CD4-positive, alpha-beta memory T cell (primary cell): ENCODE data around the gene HLA-DPA1. TPM values are rescaled to one million over a fixed set of nuclear protein-coding genes. Genes with fewer than 3 reads are reported as not detected.
"Not testable (repeated sequence)": the region's sequence is repeated elsewhere in the genome, so short reads cannot be mapped to it uniquely, and the experiment has no call there.

Experiments used
- CTCF ChIA-PET: fragments of 350-600 bp; sonication (Branson Sonifier 250); formaldehyde crosslinking; loops from one replicate; lab custom pipeline; 2021; ENCODE audit warnings: inconsistent platforms; ENCODE audit not compliant: partially characterized antibody; lab: Charles Lee
- POLR2A ChIA-PET: fragments of 350-600 bp; sonication (Branson Sonifier 250); formaldehyde crosslinking; loops from one replicate; lab custom pipeline; 2021; ENCODE audit not compliant: partially characterized antibody; lab: Charles Lee
- DNase-seq, 5 donors: peaks; one replicate each; pipeline versions ENCODE4 v3.0.0 to v3.0.0-alpha.2; 2020 to 2022; ENCODE audit warnings: mixed read lengths in 1 of 5
- H3K27ac ChIP-seq: one replicate; pipeline ENCODE4 v1.7.0; 2013; ENCODE audit warnings: low read depth, low read length
- H3K27me3 ChIP-seq: 2 replicates; pipeline ENCODE4 v1.7.0; 2013; ENCODE audit warnings: mild to moderate bottlenecking, low read length, moderate library complexity; ENCODE audit not compliant: insufficient read depth
- H3K36me3 ChIP-seq: 2 replicates; pipeline ENCODE4 v1.7.0; 2013; ENCODE audit warnings: mild to moderate bottlenecking, low read length, moderate library complexity; ENCODE audit not compliant: insufficient read depth
- H3K4me1 ChIP-seq: 2 replicates; pipeline ENCODE4 v1.7.0; 2013; ENCODE audit warnings: mild to moderate bottlenecking, low read length, moderate library complexity; ENCODE audit not compliant: insufficient read depth
- H3K4me3 ChIP-seq, 2 donors: one replicate each; pipeline ENCODE4 v1.7.0; 2013; ENCODE audit warnings: low read length in 2 of 2, mild to moderate bottlenecking in 1 of 2
- H3K9me3 ChIP-seq, 2 donors: one replicate each; pipeline ENCODE4 v1.7.0; 2013; ENCODE audit warnings: low read length in 2 of 2, control low read depth in 1 of 2; ENCODE audit not compliant: control insufficient read depth in 1 of 2
- H3K27ac Mint-ChIP-seq, 7 donors: one replicate each; pipeline ENCODE4 v1.8.0; 2020 to 2021; ENCODE audit warnings: mixed read lengths in 7 of 7, mild to moderate bottlenecking in 6 of 7, inconsistent platforms in 3 of 7, moderate library complexity in 3 of 7
- H3K27me3 Mint-ChIP-seq, 2 donors: one replicate each; pipeline ENCODE4 v1.8.0; 2020 to 2021; ENCODE audit warnings: mixed read lengths in 2 of 2
- H3K36me3 Mint-ChIP-seq, 2 donors: one replicate each; pipeline ENCODE4 v1.8.0; 2020 to 2021; ENCODE audit warnings: mixed read lengths in 2 of 2, inconsistent platforms in 1 of 2, mild to moderate bottlenecking in 1 of 2
- H3K4me1 Mint-ChIP-seq, 4 donors: one replicate each; pipeline ENCODE4 v1.8.0; 2020 to 2021; ENCODE audit warnings: mixed read lengths in 4 of 4, mild to moderate bottlenecking in 1 of 4
- H3K4me3 Mint-ChIP-seq, 8 donors: one replicate each; pipeline ENCODE4 v1.8.0; 2020 to 2021; ENCODE audit warnings: mixed read lengths in 8 of 8, mild to moderate bottlenecking in 7 of 8, moderate library complexity in 6 of 8, inconsistent platforms in 3 of 8
- H3K9me3 Mint-ChIP-seq, 8 donors: one replicate each; pipeline ENCODE4 v1.8.0; 2020 to 2021; ENCODE audit warnings: mixed read lengths in 8 of 8, mild to moderate bottlenecking in 5 of 8, inconsistent platforms in 3 of 8, moderate library complexity in 1 of 8
- intact Hi-C: fragments of 100-400 bp; cut with micrococcal nuclease; formaldehyde crosslinking; loops from one replicate; pipeline ENCODE4 v1.15.1; 2023
- polyA plus RNA-seq, 2 donors: library from polyadenylated mRNA; unstranded; fragments of 300-500 nt; fragmentation: Illumina TruSeq; gene quantifications; one replicate each; pipeline ENCODE4 v1.2.3, GENCODE V29; 2021
- total RNA-seq, 2 experiments: library from RNA; stranded (reverse); gene quantifications; one replicate each; pipeline ENCODE4 v1.2.3, GENCODE V29; 2021

HLA-DPA1 gene
- total and polyA plus RNA-seq, 4 experiments from 2014 or later = 17.0 to 41.6 (median 29.1) TPM

- Histone ChIP-seq H3K4me1 (no peaks in the 10 kb centered on the region), H3K4me3 (no peak overlapping the region), H3K27ac (no peak overlapping the region), H3K9me3 (peaks cover 0 to 6% of the 10 kb centered on the region in 2 donors), H3K36me3 (no peaks in the 10 kb centered on the region), H3K27me3 (peaks cover 4% of the 10 kb centered on the region)
- H3K27ac Mint-ChIP-seq = no peak overlapping the region
- H3K9me3 Mint-ChIP-seq = peaks cover 0 to 22% (median 18%) of the 10 kb centered on the region in 8 donors
- H3K27me3 Mint-ChIP-seq = peaks cover 27 to 36% of the 10 kb centered on the region in 2 donors
- intact Hi-C loops = no loop called here
- ChIA-PET CTCF (no interaction called here), POLR2A (no interaction called here)
- no peaks in the 10 kb centered on the region for H3K4me1 Mint-ChIP-seq
- DNase-seq = no peak
- H3K36me3 Mint-ChIP-seq = peaks cover 0 to 4% of the 10 kb centered on the region in 2 donors
- no peak overlapping the region for H3K4me3 Mint-ChIP-seq
Observed at GRCh38 chr6:33105386-33105785, 31.9 kb upstream of the HLA-DPA1 start.

GRCh38 chr6:33104887-33105286 is 31.4 kb upstream of the HLA-DPA1 start:
- H3K9me3 ChIP-seq = peaks cover 0 to 11% of the 10 kb centered on the region in 2 donors
- peaks cover 4% of the 10 kb centered on the region for H3K27me3 ChIP-seq
- H3K27ac Mint-ChIP-seq = no peak overlapping the region
- H3K36me3 Mint-ChIP-seq = peaks cover 2 to 4% of the 10 kb centered on the region in 2 donors
- no peak overlapping the region for H3K27ac ChIP-seq
- no peaks in the 10 kb centered on the region for H3K36me3 ChIP-seq
- CTCF ChIA-PET = no interaction called here
- H3K4me1 Mint-ChIP-seq = no peaks in the 10 kb centered on the region
- POLR2A ChIA-PET = no interaction called here
- no peak overlapping the region for H3K4me3 Mint-ChIP-seq
- no peaks in the 10 kb centered on the region for H3K4me1 ChIP-seq
- intact Hi-C loops = no loop called here
- peaks cover 0 to 26% (median 23%) of the 10 kb centered on the region in 8 donors for H3K9me3 Mint-ChIP-seq
- peaks cover 22 to 32% of the 10 kb centered on the region in 2 donors for H3K27me3 Mint-ChIP-seq
- no peak overlapping the region for H3K4me3 ChIP-seq
- no peak for DNase-seq

- no peaks in the 10 kb centered on the region for H3K36me3 ChIP-seq
- peaks cover 4% of the 10 kb centered on the region for H3K27me3 ChIP-seq
- CTCF ChIA-PET = no interaction called here
- peaks cover 4 to 5% of the 10 kb centered on the region in 2 donors for H3K36me3 Mint-ChIP-seq
- H3K4me1 Mint-ChIP-seq = no peaks in the 10 kb centered on the region
- POLR2A ChIA-PET = no interaction called here
- peaks cover 20 to 24% of the 10 kb centered on the region in 2 donors for H3K27me3 Mint-ChIP-seq
- intact Hi-C loops = no loop called here
- H3K9me3 ChIP-seq = peaks cover 0 to 15% of the 10 kb centered on the region in 2 donors
- no peak overlapping the region for H3K27ac ChIP-seq
- no peaks in the 10 kb centered on the region for H3K4me1 ChIP-seq
- H3K4me3 ChIP-seq = no peak overlapping the region
- H3K4me3 Mint-ChIP-seq = no peak overlapping the region
- H3K9me3 Mint-ChIP-seq = peaks cover 0 to 37% (median 33%) of the 10 kb centered on the region in 8 donors
- H3K27ac Mint-ChIP-seq = no peak overlapping the region
- no peak for DNase-seq
Observed at GRCh38 chr6:33103776-33104175, 30.3 kb upstream of the HLA-DPA1 start.

GRCh38 chr6:33101121-33101737 is 27.8 kb upstream of the HLA-DPA1 start:
- not testable (repeated sequence) for H3K4me1 Mint-ChIP-seq, DNase-seq

GRCh38 chr6:33095681-33096080 is 22.2 kb upstream of the HLA-DPA1 start:
- Mint-ChIP-seq H3K4me3 (no peak overlapping the region), H3K27ac (no peak overlapping the region), H3K27me3 (peaks cover 16 to 22% of the 10 kb centered on the region in 2 donors), H3K4me1 (no peaks in the 10 kb centered on the region), H3K9me3 (peaks cover 3 to 42% (median 34%) of the 10 kb centered on the region in 8 donors), H3K36me3 (peaks cover 7 to 12% of the 10 kb centered on the region in 2 donors)
- Histone ChIP-seq H3K9me3 (peaks cover 0 to 10% of the 10 kb centered on the region in 2 donors), H3K27me3 (no peaks in the 10 kb centered on the region), H3K27ac (no peak overlapping the region), H3K4me3 (no peak overlapping the region), H3K36me3 (no peaks in the 10 kb centered on the region), H3K4me1 (no peaks in the 10 kb centered on the region)
- intact Hi-C loops = no loop called here
- POLR2A ChIA-PET = no interaction called here
- CTCF ChIA-PET = no interaction called here
- no peak for DNase-seq

More at GRCh38 chr6:33101121-33101737, 27.8 kb upstream of the HLA-DPA1 start:
- POLR2A ChIA-PET, H3K4me3 Mint-ChIP-seq, H3K4me3 ChIP-seq, H3K27me3 ChIP-seq, H3K36me3 ChIP-seq, CTCF ChIA-PET, H3K27ac ChIP-seq, intact Hi-C loops, H3K4me1 ChIP-seq: not testable (repeated sequence)
- Mint-ChIP-seq H3K9me3 (peaks cover 3 to 56% (median 48%) of the 10 kb centered on the region in 8 donors), H3K27ac (peak overlapping the region in 1 of 7 donors; percentile 7), H3K27me3 (peaks cover 19 to 22% of the 10 kb centered on the region in 2 donors), H3K36me3 (peaks cover 5 to 15% of the 10 kb centered on the region in 2 donors)
- H3K9me3 ChIP-seq = peaks cover 0 to 15% of the 10 kb centered on the region in 2 donors

GRCh38 chr6:33093855-33094254 is 20.4 kb upstream of the HLA-DPA1 start:
- Mint-ChIP-seq H3K9me3 (peaks cover 3 to 24% (median 17%) of the 10 kb centered on the region in 8 donors), H3K4me1 (no peaks in the 10 kb centered on the region), H3K27me3 (peaks cover 13 to 24% of the 10 kb centered on the region in 2 donors), H3K4me3 (no peak overlapping the region), H3K36me3 (peaks cover 2 to 12% of the 10 kb centered on the region in 2 donors), H3K27ac (no peak overlapping the region)
- no peak for DNase-seq
- no peaks in the 10 kb centered on the region for H3K27me3 ChIP-seq
- no peaks in the 10 kb centered on the region for H3K9me3 ChIP-seq
- intact Hi-C loops = no loop called here
- H3K4me3 ChIP-seq = no peak overlapping the region
- CTCF ChIA-PET = no interaction called here
- H3K4me1 ChIP-seq = no peaks in the 10 kb centered on the region
- H3K36me3 ChIP-seq = no peaks in the 10 kb centered on the region
- H3K27ac ChIP-seq = no peak overlapping the region
- POLR2A ChIA-PET = no interaction called here

- peaks cover 0 to 11% (median 4%) of the 10 kb centered on the region in 8 donors for H3K9me3 Mint-ChIP-seq
- ChIA-PET CTCF (interaction anchor here (0.9 kb wide), 1 partner anchor 19 kb away, joined by 3 read pairs; the partner anchor contains the start of gene HLA-DPA1), POLR2A (no interaction called here)
- H3K4me3 Mint-ChIP-seq = no peak overlapping the region
- no peak overlapping the region for H3K27ac Mint-ChIP-seq
- intact Hi-C loops = loop anchor here (1.0 kb wide), 1 partner anchor 78 kb away; no protein-coding TSS in a partner anchor
- peaks cover 9 to 29% of the 10 kb centered on the region in 2 donors for H3K27me3 Mint-ChIP-seq
- no peaks in the 10 kb centered on the region for H3K27me3 ChIP-seq
- no peaks in the 10 kb centered on the region for H3K4me1 ChIP-seq
- no peak overlapping the region for H3K4me3 ChIP-seq
- H3K9me3 ChIP-seq = no peaks in the 10 kb centered on the region
- no peak for DNase-seq
- no peaks in the 10 kb centered on the region for H3K36me3 ChIP-seq
- no peaks in the 10 kb centered on the region for H3K4me1 Mint-ChIP-seq
- H3K27ac ChIP-seq = no peak overlapping the region
- peaks cover 2% of the 10 kb centered on the region in 2 donors for H3K36me3 Mint-ChIP-seq
Observed at GRCh38 chr6:33092385-33092784, 18.9 kb upstream of the HLA-DPA1 start.
